Transverse colon (tissue), 4 donors: ENCODE results near the gene NCBP2. TPM values are rescaled to one million over a fixed set of nuclear protein-coding genes. Genes with fewer than 3 reads are reported as not detected.

Experiments used
- DNase-seq: peaks from one replicate; pipeline ENCODE4 v3.0.0-alpha.2; 2019
- H3K27ac ChIP-seq, 4 donors: fragments of 200-600 bp; sonication (generic); 2 replicates each; pipeline ENCODE4 v1.5.1; 2016 to 2018; ENCODE audit warnings: inconsistent platforms in 4 of 4
- H3K27me3 ChIP-seq: fragments of 200-600 bp; sonication (generic); 2 replicates; pipeline ENCODE4 v1.5.1; 2017; ENCODE audit warnings: inconsistent platforms
- H3K36me3 ChIP-seq, 4 donors: fragments of 200-600 bp; sonication (generic); 2 replicates each; pipeline ENCODE4 v1.5.1; 2017 to 2019; ENCODE audit warnings: inconsistent platforms in 4 of 4
- H3K4me1 ChIP-seq, 4 donors: fragments of 200-600 bp; sonication (generic); 2 replicates each; pipeline ENCODE4 v1.5.1; 2017 to 2020; ENCODE audit warnings: inconsistent platforms in 4 of 4
- H3K4me3 ChIP-seq, 4 donors: fragments of 200-600 bp; sonication (generic); 1 replicate in 1 of 4; 2 replicates in 3 of 4; pipeline versions ENCODE4 v1.5.1 to v1.6.1; 2017 to 2019; ENCODE audit warnings: inconsistent platforms in 4 of 4
- H3K9me3 ChIP-seq, 2 donors: fragments of 200-600 bp; sonication (generic); 2 replicates each; pipeline ENCODE4 v1.5.1; 2017 to 2019; ENCODE audit warnings: inconsistent platforms in 2 of 2
- CTCF ChIP-seq, 5 experiments: fragments of 200-600 bp in 3 of 5; fragments of 450-650 bp in 2 of 5; sonication (generic) in 3 of 5; IDR thresholded peaks; 1 replicate in 2 of 5; 2 replicates in 3 of 5; pipeline ENCODE4 v1.5.1; 2016 to 2017; ENCODE audit warnings: antibody characterized with exemption in 5 of 5, inconsistent platforms in 3 of 5, mild to moderate bottlenecking in 2 of 5, moderate library complexity in 1 of 5
- EP300 ChIP-seq: sonication (generic); formaldehyde crosslinking; IDR thresholded peaks from one replicate; pipeline ENCODE4 v1.6.1; 2017; ENCODE audit warnings: antibody characterized with exemption, low read depth
- POLR2A ChIP-seq: fragments of 450-650 bp; IDR thresholded peaks from one replicate; pipeline ENCODE4 v1.6.1; 2016; ENCODE audit warnings: antibody characterized with exemption, mild to moderate bottlenecking, moderate library complexity
- POLR2AphosphoS5 ChIP-seq, 3 donors: sonication (generic); formaldehyde crosslinking; IDR thresholded peaks; one replicate each; pipeline ENCODE4 v1.6.1; 2016; ENCODE audit warnings: antibody characterized with exemption in 3 of 3
- WGBS, 2 donors: methylation state at CpG; one replicate each; pipeline ENCODE4 v1.1.5; 2018; ENCODE audit warnings: low coverage in 1 of 2; 5-methylcytosine and 5-hydroxymethylcytosine counted together
- in situ Hi-C, 4 donors: fragments of 200-750 bp; cut with MboI; loops; one replicate each; pipeline versions ENCODE4 v1.15.0 to v1.15.1; 2017; ENCODE audit warnings: low sequenced_read_pairs in 3 of 4, low pct_ligation_motif_present in 1 of 4, low pct_unique_long_range_greater_than_20kb in 1 of 4
- intact Hi-C: fragments of 100-400 bp; cut with DNase I; formaldehyde crosslinking; loops from one replicate; pipeline ENCODE4 v1.15.1; 2023; ENCODE audit warnings: low total_unique reads
- total RNA-seq, 4 donors: library from RNA; depleted of rRNA; stranded (reverse); fragments of >200 nt; gene quantifications; one replicate each; pipeline ENCODE4 v1.1.0, GENCODE V29; 2016

Gene NCBP2
- total RNA-seq, 4 donors from 2014 or later = 6.8 to 36.9 (median 31.8) TPM

GRCh38 chr3:196915375-196915774 is 27.0 kb downstream of the NCBP2 start:
- DNase-seq = no peak
- in situ Hi-C loops (no loop called here), intact Hi-C loops (no loop called here)
- TF ChIP-seq EP300 (no peak), CTCF (IDR thresholded peaks at IDR 0.05) (no peak), POLR2AphosphoS5 (IDR thresholded peaks at IDR 0.05) (no peak), POLR2A (no peak)
- no peaks in the 10 kb centered on the region for H3K27me3 ChIP-seq
- H3K36me3 ChIP-seq = peaks cover 0 to 5% (median 0%) of the 10 kb centered on the region in 4 donors
- 98% methylated on average over 3 of the region's 3 CpGs; no CpG with 5 or more reads in 1 of the 2 donors for WGBS, 2 donors
- no peak overlapping the region for H3K27ac ChIP-seq
- no peak overlapping the region for H3K4me3 ChIP-seq
- no peaks in the 10 kb centered on the region for H3K9me3 ChIP-seq
- H3K4me1 ChIP-seq = no peaks in the 10 kb centered on the region

- intact Hi-C loops = no loop called here
- in situ Hi-C loops = no loop called here
- H3K27ac ChIP-seq = no peak overlapping the region
- peaks cover 0 to 5% (median 0%) of the 10 kb centered on the region in 4 donors for H3K36me3 ChIP-seq
- no peak overlapping the region for H3K4me3 ChIP-seq
- TF ChIP-seq POLR2A (no peak), POLR2AphosphoS5 (IDR thresholded peaks at IDR 0.05) (no peak), EP300 (no peak), CTCF (IDR thresholded peaks at IDR 0.05) (no peak)
- no peaks in the 10 kb centered on the region for H3K27me3 ChIP-seq
- 60 to 99% methylated on average over 1 to 4 of the region's 4 CpGs for WGBS, 2 donors
- H3K4me1 ChIP-seq = no peaks in the 10 kb centered on the region
- no peaks in the 10 kb centered on the region for H3K9me3 ChIP-seq
- no peak for DNase-seq
Observed at GRCh38 chr3:196914866-196915265, 27.5 kb downstream of the NCBP2 start.

- Histone ChIP-seq H3K9me3 (no peaks in the 10 kb centered on the region), H3K27me3 (no peaks in the 10 kb centered on the region), H3K27ac (no peak overlapping the region), H3K4me1 (no peaks in the 10 kb centered on the region), H3K4me3 (no peak overlapping the region), H3K36me3 (peaks cover 0 to 54% (median 28%) of the 10 kb centered on the region in 4 donors)
- TF ChIP-seq EP300 (no peak), POLR2A (no peak), CTCF (IDR thresholded peaks at IDR 0.05) (no peak), POLR2AphosphoS5 (IDR thresholded peaks at IDR 0.05) (no peak)
- 98% methylated on average over 2 of the region's 2 CpGs; no CpG with 5 or more reads in 1 of the 2 donors for WGBS, 2 donors
- in situ Hi-C loops = no loop called here
- intact Hi-C loops = no loop called here
- no peak for DNase-seq
Observed at GRCh38 chr3:196903740-196904139, 38.6 kb downstream of the NCBP2 start.

GRCh38 chr3:196902296-196902695 is 40.0 kb downstream of the NCBP2 start:
- TF ChIP-seq EP300 (no peak), POLR2A (no peak), POLR2AphosphoS5 (IDR thresholded peaks at IDR 0.05) (no peak), CTCF (IDR thresholded peaks at IDR 0.05) (no peak)
- peaks cover 0 to 54% (median 27%) of the 10 kb centered on the region in 4 donors for H3K36me3 ChIP-seq

More at GRCh38 chr3:196902296-196902695, 40.0 kb downstream of the NCBP2 start:
- in situ Hi-C loops = no loop called here
- H3K4me3 ChIP-seq = no peak overlapping the region
- no peak overlapping the region for H3K27ac ChIP-seq
- intact Hi-C loops = no loop called here
- no peaks in the 10 kb centered on the region for H3K9me3 ChIP-seq
- WGBS, 2 donors = 100% methylated on average over 1 of the region's 1 CpG; no CpG with 5 or more reads in 1 of the 2 donors
- DNase-seq = no peak
- H3K27me3 ChIP-seq = no peaks in the 10 kb centered on the region
- no peaks in the 10 kb centered on the region for H3K4me1 ChIP-seq
